Endothelial cell of umbilical vein (primary cell): ENCODE data around the gene NHSL2.

Source experiments
- CTCF ChIP-seq, 2 donors: IDR thresholded peaks; 1 replicate in 1 of 2; 2 replicates in 1 of 2; pipeline ENCODE4 v1.5.1; 2011; ENCODE audit warnings: low read length in 2 of 2, mild to moderate bottlenecking in 2 of 2, moderate library complexity in 2 of 2, control low read depth in 1 of 2, inconsistent platforms in 1 of 2, low read depth in 1 of 2; ENCODE audit not compliant: insufficient read depth in 1 of 2; ENCODE audit errors: extremely low read depth in 1 of 2
- EZH2 ChIP-seq: IDR thresholded peaks from 2 replicates; pipeline ENCODE4 v1.6.1; 2012; ENCODE audit warnings: borderline replicate concordance, low read depth, mild to moderate bottlenecking, moderate library complexity, low read length, inconsistent platforms; ENCODE audit not compliant: severe bottlenecking
- FOS ChIP-seq: IDR thresholded peaks from 2 replicates; pipeline ENCODE4 v1.6.1; 2011; ENCODE audit warnings: mild to moderate bottlenecking, low read length, moderate library complexity, borderline replicate concordance; ENCODE audit not compliant: insufficient read depth
- MAX ChIP-seq: IDR thresholded peaks from 2 replicates; pipeline ENCODE4 v1.6.1; 2011; ENCODE audit not compliant: insufficient read depth, insufficient read length
- MYC ChIP-seq: IDR thresholded peaks from one replicate; pipeline ENCODE4 v1.6.1; 2011; ENCODE audit warnings: mild to moderate bottlenecking, low read depth, low read length
- POLR2A ChIP-seq: IDR thresholded peaks from 2 replicates; pipeline ENCODE4 v1.6.1; 2012; ENCODE audit warnings: low read depth, mild to moderate bottlenecking, control low read depth, low read length
- POLR2AphosphoS5 ChIP-seq: IDR thresholded peaks from 2 replicates; pipeline ENCODE4 v1.6.1; 2012; ENCODE audit warnings: low read depth, mild to moderate bottlenecking, control low read depth, low read length, moderate library complexity; ENCODE audit not compliant: insufficient read depth

GRCh38 chrX:72114306-72114705 is 203.7 kb downstream of the NHSL2 start:
- TF ChIP-seq CTCF (IDR thresholded peaks at IDR 0.05; ENCODE audit: extremely low read depth in 1 of 2, insufficient read depth in 1 of 2, low read depth in 1 of 2, low read length in 2 of 2) (no peak), EZH2 (no peak), MYC (no peak), POLR2A (no peak), POLR2AphosphoS5 (no peak), MAX (no peak), FOS (no peak)
